ENCODE results near the gene CAMK1D. TPM values are rescaled to one million over a fixed set of nuclear protein-coding genes. Genes with fewer than 3 reads are reported as not detected.

CAMK1D gene
- total RNA-seq, 4 donors from 2014 or later, result 8.8 to 17.8 (median 13.9) TPM

DNA sequence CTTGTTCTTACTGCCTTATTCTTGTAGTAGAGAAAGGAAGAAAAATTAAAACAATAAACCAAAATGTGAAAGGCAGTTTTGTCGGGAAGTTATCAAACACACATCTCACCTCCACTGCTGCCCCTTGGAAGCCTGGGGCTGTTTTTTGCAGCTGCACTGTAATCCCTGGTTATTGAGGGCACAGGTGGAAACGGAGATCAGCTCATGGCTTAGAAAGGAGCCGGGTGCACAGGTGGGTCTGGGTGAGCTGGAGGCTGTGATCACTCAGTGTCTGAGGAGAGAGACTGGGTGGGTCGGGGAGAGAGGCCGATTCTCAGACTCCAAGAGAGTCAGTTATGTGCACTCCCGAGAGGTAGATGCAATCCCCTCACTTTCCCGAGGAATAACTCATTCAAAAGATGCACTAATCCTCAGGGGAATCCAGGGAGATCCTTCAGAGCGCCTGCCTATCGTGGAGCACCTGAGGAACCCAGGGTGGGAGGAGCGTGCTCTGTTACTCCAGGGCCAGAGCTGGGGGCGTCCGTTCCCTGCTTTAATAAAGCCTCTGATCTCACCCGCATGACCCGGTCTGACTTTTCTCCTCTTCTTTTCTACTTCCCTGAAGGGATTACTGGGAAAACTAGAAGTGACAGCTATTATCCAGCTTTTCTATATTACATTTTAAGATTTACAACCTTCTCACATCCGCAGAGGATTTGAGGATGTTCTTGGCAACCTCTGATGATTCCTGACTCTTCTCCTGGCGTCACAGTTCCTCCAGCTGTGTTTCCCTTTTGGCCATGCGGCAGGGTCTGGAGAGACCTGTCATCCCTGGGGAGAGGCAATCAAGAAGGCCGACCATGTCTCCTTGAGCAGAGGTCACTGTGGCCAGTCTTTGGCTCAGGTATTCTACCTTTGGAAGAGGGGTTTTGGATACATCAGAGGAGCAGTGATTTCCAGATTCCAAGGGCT lies 82.1 kb downstream of the CAMK1D start:
- TF ChIP-seq, protein P1, sequence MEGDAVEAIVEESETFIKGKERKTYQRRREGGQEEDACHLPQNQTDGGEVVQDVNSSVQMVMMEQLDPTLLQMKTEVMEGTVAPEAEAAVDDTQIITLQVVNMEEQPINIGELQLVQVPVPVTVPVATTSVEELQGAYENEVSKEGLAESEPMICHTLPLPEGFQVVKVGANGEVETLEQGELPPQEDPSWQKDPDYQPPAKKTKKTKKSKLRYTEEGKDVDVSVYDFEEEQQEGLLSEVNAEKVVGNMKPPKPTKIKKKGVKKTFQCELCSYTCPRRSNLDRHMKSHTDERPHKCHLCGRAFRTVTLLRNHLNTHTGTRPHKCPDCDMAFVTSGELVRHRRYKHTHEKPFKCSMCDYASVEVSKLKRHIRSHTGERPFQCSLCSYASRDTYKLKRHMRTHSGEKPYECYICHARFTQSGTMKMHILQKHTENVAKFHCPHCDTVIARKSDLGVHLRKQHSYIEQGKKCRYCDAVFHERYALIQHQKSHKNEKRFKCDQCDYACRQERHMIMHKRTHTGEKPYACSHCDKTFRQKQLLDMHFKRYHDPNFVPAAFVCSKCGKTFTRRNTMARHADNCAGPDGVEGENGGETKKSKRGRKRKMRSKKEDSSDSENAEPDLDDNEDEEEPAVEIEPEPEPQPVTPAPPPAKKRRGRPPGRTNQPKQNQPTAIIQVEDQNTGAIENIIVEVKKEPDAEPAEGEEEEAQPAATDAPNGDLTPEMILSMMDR (IDR thresholded peaks at IDR 0.05; ENCODE audit: low read depth), result no peak

DNA sequence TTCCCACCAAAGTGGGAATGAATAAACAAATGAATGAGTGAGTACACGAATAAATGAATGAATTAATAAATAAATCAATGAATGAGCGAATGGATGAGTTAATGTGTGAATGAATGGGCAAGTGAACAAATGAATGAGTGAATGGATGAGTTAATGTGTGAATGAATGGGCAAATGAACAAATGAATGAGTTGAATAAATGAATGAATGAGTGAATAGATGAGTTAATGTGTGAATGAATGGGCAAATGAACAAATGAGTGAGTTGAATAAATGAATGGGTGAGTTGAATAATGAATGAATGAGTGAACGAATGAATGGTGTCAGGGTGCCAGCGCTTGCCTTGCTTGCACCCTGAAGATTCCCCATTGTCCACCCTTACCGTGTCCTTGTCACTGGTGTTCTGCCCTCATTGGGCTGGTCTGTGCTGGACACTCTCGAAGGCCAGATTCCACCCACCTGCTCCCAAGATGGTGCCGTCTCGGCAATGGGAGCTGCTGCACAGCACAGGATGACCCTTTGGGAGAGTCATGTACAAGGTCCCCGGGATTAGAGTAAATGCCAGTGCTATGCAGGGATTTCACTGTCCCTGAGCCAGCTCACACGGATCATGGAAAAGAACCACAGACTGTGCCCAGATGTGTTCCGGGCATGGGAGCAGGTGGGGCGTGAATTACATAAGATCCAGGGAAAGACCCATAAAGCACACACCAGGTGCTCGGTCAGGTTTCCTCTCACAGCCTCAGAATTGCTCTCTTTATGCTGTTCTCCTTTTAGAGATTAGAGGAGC lies 83.2 kb downstream of the CAMK1D start:
- TF ChIP-seq, protein P1 (IDR thresholded peaks at IDR 0.05; ENCODE audit: low read depth), result no peak

DNA sequence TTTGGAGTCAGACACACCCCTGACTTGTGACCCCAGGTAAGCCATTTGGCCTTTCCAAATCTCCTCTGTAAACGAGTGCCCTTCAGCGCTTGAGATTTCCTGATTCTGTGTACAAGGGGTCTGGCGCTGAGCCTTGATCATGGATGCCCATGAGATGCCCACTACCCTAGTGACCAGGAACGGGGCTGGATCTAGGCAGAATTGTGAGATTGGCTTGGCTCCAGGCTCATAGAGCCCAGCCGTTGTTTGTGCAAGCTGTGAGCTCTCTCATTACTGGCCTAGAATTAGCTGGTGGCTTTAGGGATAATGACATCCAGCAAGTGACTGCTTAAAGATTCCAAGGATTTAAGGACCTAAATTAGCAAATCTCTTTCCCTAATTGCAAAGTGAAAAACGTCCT lies 84.9 kb downstream of the CAMK1D start:
- TF ChIP-seq, protein P1 (IDR thresholded peaks at IDR 0.05; ENCODE audit: low read depth), result no peak

DNA sequence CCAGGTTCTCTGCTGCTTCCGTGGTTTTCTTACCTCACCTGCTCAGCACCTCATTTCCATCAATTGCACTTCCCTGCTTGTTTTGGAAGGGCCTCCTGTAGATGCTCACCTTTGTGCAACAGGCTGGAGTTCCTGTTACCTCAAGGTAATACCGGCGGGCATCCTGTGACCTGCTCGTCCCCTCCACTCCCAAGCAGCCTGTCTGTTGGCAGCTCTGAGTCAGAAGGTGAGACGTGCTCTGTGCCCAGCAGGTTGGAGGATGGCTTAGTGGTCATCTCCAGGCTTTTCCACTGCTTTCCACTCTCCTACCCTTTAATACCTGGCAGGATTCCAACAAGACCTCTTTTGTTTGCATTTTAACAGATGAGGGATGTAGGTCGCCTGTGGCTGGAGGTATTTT lies 86.0 kb downstream of the CAMK1D start:
- TF ChIP-seq, protein P1 (IDR thresholded peaks at IDR 0.05; ENCODE audit: low read depth), result no peak

DNA sequence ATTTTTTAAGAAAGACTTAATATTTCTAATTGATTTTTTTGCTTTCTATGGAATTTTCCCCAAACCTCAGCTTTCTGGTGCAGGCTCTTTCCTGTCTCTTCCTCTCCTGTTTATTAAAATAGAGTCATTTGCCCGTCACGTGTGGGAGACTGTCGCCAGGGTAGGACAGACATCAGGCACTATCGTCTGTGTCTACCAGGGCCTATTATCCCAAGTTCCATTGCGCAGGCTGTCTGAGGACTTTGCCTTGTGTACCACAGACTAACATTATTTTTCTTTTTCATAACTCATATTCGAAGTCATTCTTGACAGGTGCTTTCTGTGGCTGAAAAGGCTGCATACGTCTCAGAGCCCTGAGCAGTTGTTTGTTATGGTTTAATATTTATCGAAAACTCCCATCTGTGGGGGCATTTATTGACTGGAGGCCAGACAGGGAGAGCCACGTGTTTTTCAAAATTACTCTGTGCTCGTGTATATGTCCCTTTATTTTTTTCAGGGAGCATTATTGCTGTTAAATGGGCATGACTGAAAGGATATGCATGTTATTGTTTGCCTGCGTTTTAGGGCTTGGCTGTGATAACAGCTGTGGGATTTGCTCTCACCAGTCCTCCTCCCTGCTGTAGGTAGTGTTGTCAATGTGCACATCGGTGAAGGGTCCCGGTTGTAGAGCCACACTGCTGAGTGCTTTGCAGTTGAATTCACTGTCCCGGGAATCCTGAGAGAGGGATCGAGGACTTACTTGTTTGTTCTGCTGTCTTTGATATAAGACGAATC lies 89.8 kb downstream of the CAMK1D start:
- TF ChIP-seq, protein P1 (IDR thresholded peaks at IDR 0.05; ENCODE audit: low read depth), result no peak

DNA sequence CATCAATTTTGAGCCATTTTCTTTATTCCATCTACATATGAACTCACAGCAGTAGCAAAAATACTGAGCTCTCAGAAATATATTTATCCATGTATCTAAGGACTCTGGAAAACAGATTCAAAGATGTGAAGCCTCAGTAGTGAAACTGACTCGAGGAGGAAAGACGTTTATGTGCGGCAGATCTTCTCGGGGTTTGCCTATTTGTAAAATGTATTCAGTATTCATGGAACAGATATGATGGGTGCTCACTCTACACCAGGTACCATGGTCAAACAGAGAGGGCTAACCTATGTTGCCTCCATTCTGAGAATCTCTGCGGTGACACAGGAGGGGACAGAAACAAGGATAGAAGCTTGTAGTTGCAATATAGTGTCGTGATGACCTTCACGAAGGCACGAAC lies 93.7 kb downstream of the CAMK1D start:
- TF ChIP-seq, protein P1 (IDR thresholded peaks at IDR 0.05; ENCODE audit: low read depth), result no peak
